ENCODE measurements around the gene MESP1. TPM values are rescaled to one million over a fixed set of nuclear protein-coding genes. Genes with fewer than 3 reads are reported as not detected.

MESP1 gene
- total RNA-seq, 4 donors from 2014 or later, result 0.15 to 2.0 (median 0.60) TPM

GRCh38 chr15:89724621-89725020 is 26.4 kb downstream of the MESP1 start:
- ATAC-seq, result no peak
- no peaks in the 10 kb centered on the region for H3K27me3 ChIP-seq
- no peaks in the 10 kb centered on the region for H3K9me3 ChIP-seq
- no peak overlapping the region for H3K4me3 ChIP-seq
- H3K4me1 ChIP-seq, result peaks cover 0 to 11% (median 3%) of the 10 kb centered on the region in 3 donors
- no peak overlapping the region for H3K27ac ChIP-seq
- no peak for TF ChIP-seq CTCF (IDR thresholded peaks at IDR 0.05)
- no peak for TF ChIP-seq POLR2AphosphoS5 (IDR thresholded peaks at IDR 0.05)
- TF ChIP-seq POLR2A (IDR thresholded peaks at IDR 0.05), result no peak
- no peak for TF ChIP-seq EP300 (IDR thresholded peaks at IDR 0.05)
- 100% methylated on average over 1 of the region's 1 CpG for WGBS, 2 donors (ENCODE audit: low coverage in 1 of 2)
- H3K36me3 ChIP-seq, result no peaks in the 10 kb centered on the region

GRCh38 chr15:89723031-89723430 is 28.0 kb downstream of the MESP1 start:
- H3K4me3 ChIP-seq, result no peak overlapping the region
- H3K27ac ChIP-seq, result no peak overlapping the region
- no CpG with 5 or more reads among the region's 3 CpGs for WGBS, 2 donors (ENCODE audit: low coverage in 1 of 2)
- H3K4me1 ChIP-seq, result peaks cover 0 to 4% (median 0%) of the 10 kb centered on the region in 3 donors
- H3K27me3 ChIP-seq, result no peaks in the 10 kb centered on the region
- H3K36me3 ChIP-seq, result no peaks in the 10 kb centered on the region
- no peaks in the 10 kb centered on the region for H3K9me3 ChIP-seq
- ATAC-seq, result no peak
- TF ChIP-seq EP300 (IDR thresholded peaks at IDR 0.05) (no peak), POLR2AphosphoS5 (IDR thresholded peaks at IDR 0.05) (no peak), CTCF (IDR thresholded peaks at IDR 0.05) (no peak), POLR2A (IDR thresholded peaks at IDR 0.05) (no peak)

- 73% methylated on average over 2 of the region's 2 CpGs; no CpG with 5 or more reads in 1 of the 2 donors for WGBS, 2 donors (ENCODE audit: low coverage in 1 of 2)
- no peak overlapping the region for H3K27ac ChIP-seq
- peak; percentile 43 for ATAC-seq
- H3K9me3 ChIP-seq, result peaks cover 0 to 6% (median 0%) of the 10 kb centered on the region in 3 donors
- no peaks in the 10 kb centered on the region for H3K27me3 ChIP-seq
- TF ChIP-seq EP300 (IDR thresholded peaks at IDR 0.05), result no peak
- TF ChIP-seq CTCF (IDR thresholded peaks at IDR 0.05), result no peak
- no peak for TF ChIP-seq POLR2AphosphoS5 (IDR thresholded peaks at IDR 0.05)
- no peak for TF ChIP-seq POLR2A (IDR thresholded peaks at IDR 0.05)
- H3K4me1 ChIP-seq, result no peaks in the 10 kb centered on the region
- H3K4me3 ChIP-seq, result no peak overlapping the region
- no peaks in the 10 kb centered on the region for H3K36me3 ChIP-seq
Measured at GRCh38 chr15:89714775-89715174, 36.3 kb downstream of the MESP1 start.

- Histone ChIP-seq H3K27me3 (no peaks in the 10 kb centered on the region), H3K9me3 (peaks cover 0 to 6% (median 0%) of the 10 kb centered on the region in 3 donors), H3K36me3 (no peaks in the 10 kb centered on the region), H3K4me1 (no peaks in the 10 kb centered on the region), H3K27ac (no peak overlapping the region), H3K4me3 (no peak overlapping the region)
- no peak for TF ChIP-seq CTCF (IDR thresholded peaks at IDR 0.05)
- no peak for TF ChIP-seq POLR2A (IDR thresholded peaks at IDR 0.05)
- TF ChIP-seq EP300 (IDR thresholded peaks at IDR 0.05), result no peak
- no peak for TF ChIP-seq POLR2AphosphoS5 (IDR thresholded peaks at IDR 0.05)
- no peak for ATAC-seq
- 13 to 28% methylated on average over 1 of the region's 1 CpG for WGBS, 2 donors (ENCODE audit: low coverage in 1 of 2)
Measured at GRCh38 chr15:89707577-89707976, 43.5 kb downstream of the MESP1 start.

- H3K36me3 ChIP-seq, result no peaks in the 10 kb centered on the region
- H3K27me3 ChIP-seq, result no peaks in the 10 kb centered on the region
- no peak for ATAC-seq
- H3K4me3 ChIP-seq, result no peak overlapping the region
- no peaks in the 10 kb centered on the region for H3K9me3 ChIP-seq
- no peak overlapping the region for H3K27ac ChIP-seq
- H3K4me1 ChIP-seq, result no peaks in the 10 kb centered on the region
- no peak for TF ChIP-seq CTCF (IDR thresholded peaks at IDR 0.05)
- no peak for TF ChIP-seq EP300 (IDR thresholded peaks at IDR 0.05)
Measured at GRCh38 chr15:89704411-89704810, 46.6 kb downstream of the MESP1 start.

Small RNA genes within 50 kb of the gene (small RNA-seq; reads per million reads assigned to genes)
- gene RNU6-132P, result 0 reads per million in 4 donors

Other genes starting within 250 kb of the MESP1 start
- gene TICRR, start 175.8 kb downstream of the MESP1 start, total RNA-seq, result 1 to 10 TPM in 1 of 4 donors, not detected in 3; 1.2 TPM
- gene KIF7, start 95.8 kb downstream of the MESP1 start, total RNA-seq, result 10 to 100 TPM; 17.0 to 26.3 (median 18.3) TPM
- 10 to 100 TPM in 1 of 4 donors, 1 to 10 TPM in 3; 1.2 to 22.2 (median 2.5) TPM for gene PLIN1, start 71.9 kb downstream of the MESP1 start, total RNA-seq
- 10 to 100 TPM; 11.6 to 17.6 (median 16.4) TPM for gene PEX11A, start 60.5 kb downstream of the MESP1 start, total RNA-seq
- gene WDR93, start 60.4 kb downstream of the MESP1 start, total RNA-seq, result under 1 TPM in 1 of 4 donors, not detected in 3; 0.15 TPM
- not detected for gene MESP2, start 25.1 kb upstream of the MESP1 start, total RNA-seq
- gene ANPEP, start 63.6 kb upstream of the MESP1 start, total RNA-seq, result 10 to 100 TPM in 3 of 4 donors, 1 to 10 TPM in 1; 2.3 to 24.4 (median 15.9) TPM
- 10 to 100 TPM; 38.9 to 60.2 (median 46.2) TPM for gene AP3S2, start 142.7 kb upstream of the MESP1 start, total RNA-seq
- gene ARPIN, start 161.7 kb upstream of the MESP1 start, total RNA-seq, result 10 to 100 TPM; 20.9 to 25.4 (median 24.3) TPM